Loucy (cell line): ENCODE results near the gene TARBP2.

Source experiments
- CTCF ChIP-seq: fragments of 200-600 bp; sonication (generic); conservative IDR thresholded peaks from 2 replicates; pipeline ENCODE4 v1.5.1; 2014; ENCODE audit warnings: mild to moderate bottlenecking, antibody characterized with exemption, low read length
- EZH2phosphoT487 ChIP-seq: fragments of 200-600 bp; IDR thresholded peaks from 2 replicates; pipeline ENCODE4 v1.6.1; 2018; ENCODE audit warnings: antibody characterized with exemption, mild to moderate bottlenecking, moderate library complexity, borderline replicate concordance

- TF ChIP-seq CTCF (no peak), EZH2phosphoT487 (no peak)
Observed at GRCh38 chr12:53530920-53531319, 29.8 kb downstream of the TARBP2 start.
